IPS-NIHi7 (cell line): Measurements from ENCODE around the gene PRXL2C.
"Not testable (repeated sequence)": the region's sequence is repeated elsewhere in the genome, so short reads cannot be mapped to it uniquely, and the experiment has no call there.

Experiments used
- DNase-seq: peaks from one replicate; pipeline ENCODE4 v3.0.0; 2012; ENCODE audit warnings: mixed read lengths; ENCODE audit errors: extremely low spot score

Gene PRXL2C

GRCh38 chr9:96655198-96655851, at the start of gene PRXL2C:
Gene PRXL2C, minus strand, starts transcription at chr9:96655317. Its CDS starts 36 bp downstream, at chr9:96655281.
- peak; percentile 74 for DNase-seq

GRCh38 chr9:96700721-96701375, 45.7 kb upstream of the PRXL2C start:
- not testable (repeated sequence) for DNase-seq

- no peak for DNase-seq
Measured at GRCh38 chr9:96691326-96691725, 36.2 kb upstream of the PRXL2C start.

GRCh38 chr9:96688745-96689464, 33.8 kb upstream of the PRXL2C start:
- no peak for DNase-seq

GRCh38 chr9:96688187-96688586, 33.1 kb upstream of the PRXL2C start:
- DNase-seq, result no peak

GRCh38 chr9:96686638-96687335, 31.7 kb upstream of the PRXL2C start:
- DNase-seq, result peak; percentile 92

GRCh38 chr9:96680812-96681499, 25.8 kb upstream of the PRXL2C start:
- DNase-seq, result no peak

- no peak for DNase-seq
Measured at GRCh38 chr9:96674906-96675538, 19.9 kb upstream of the PRXL2C start.

- not testable (repeated sequence) for DNase-seq
Measured at GRCh38 chr9:96673786-96674185, 18.7 kb upstream of the PRXL2C start.

- no peak for DNase-seq
Measured at GRCh38 chr9:96668868-96669534, 13.9 kb upstream of the PRXL2C start.

- no peak for DNase-seq
Measured at GRCh38 chr9:96667363-96667728, 12.2 kb upstream of the PRXL2C start.

GRCh38 chr9:96666653-96667362, 11.7 kb upstream of the PRXL2C start:
- peak; percentile 64 for DNase-seq

- DNase-seq, result no peak
Measured at GRCh38 chr9:96665789-96666188, 10.7 kb upstream of the PRXL2C start.

GRCh38 chr9:96663506-96664120, 8.5 kb upstream of the PRXL2C start:
- no peak for DNase-seq

GRCh38 chr9:96661711-96662110, 6.6 kb upstream of the PRXL2C start:
- DNase-seq, result no peak

- no peak for DNase-seq
Measured at GRCh38 chr9:96660692-96661248, 5.7 kb upstream of the PRXL2C start.

- peak; percentile 80 for DNase-seq
Measured at GRCh38 chr9:96654450-96655197, 493 bp downstream of the PRXL2C start.

GRCh38 chr9:96651626-96652025, 3.5 kb downstream of the PRXL2C start:
- no peak for DNase-seq
